HUES6 (cell line): ENCODE data around the gene GNB1.

ENCODE experiments used
- H3K27ac ChIP-seq: 2 replicates; pipeline ENCODE4 v1.7.0; 2013; ENCODE audit warnings: low read depth, mild to moderate bottlenecking, low read length, inconsistent platforms
- H3K27me3 ChIP-seq: 2 replicates; pipeline ENCODE4 v1.6.1; 2013; ENCODE audit warnings: low read length; ENCODE audit not compliant: control insufficient read depth, insufficient read depth
- H3K36me3 ChIP-seq: 2 replicates; pipeline ENCODE4 v1.6.1; 2013; ENCODE audit warnings: low read length; ENCODE audit not compliant: control insufficient read depth, insufficient read depth
- H3K4me1 ChIP-seq: 2 replicates; pipeline ENCODE4 v1.6.1; 2013; ENCODE audit warnings: low read length; ENCODE audit not compliant: control insufficient read depth, insufficient read depth
- H3K4me3 ChIP-seq: 2 replicates; pipeline ENCODE4 v1.5.1; 2013; ENCODE audit warnings: low read depth, low read length
- H3K9ac ChIP-seq: one replicate; pipeline ENCODE4 v1.6.1; 2013; ENCODE audit warnings: mild to moderate bottlenecking, low read length
- H3K9me3 ChIP-seq: 2 replicates; pipeline ENCODE4 v1.6.1; 2013; ENCODE audit warnings: low read depth, low read length; ENCODE audit not compliant: control insufficient read depth, insufficient read depth

GNB1 gene

GRCh38 chr1:1832166-1832565 lies 58.7 kb downstream of the GNB1 start:
- H3K9ac ChIP-seq, result no peak overlapping the region
- peaks cover 62% of the 10 kb centered on the region for H3K36me3 ChIP-seq
- H3K27ac ChIP-seq, result no peak overlapping the region
- no peaks in the 10 kb centered on the region for H3K9me3 ChIP-seq
- H3K4me1 ChIP-seq, result peaks cover 12% of the 10 kb centered on the region
- H3K4me3 ChIP-seq, result no peak overlapping the region
- H3K27me3 ChIP-seq, result no peaks in the 10 kb centered on the region

- peaks cover 14% of the 10 kb centered on the region for H3K4me1 ChIP-seq
- H3K9me3 ChIP-seq, result no peaks in the 10 kb centered on the region
- H3K27ac ChIP-seq, result 0 out of 2 replicates have a peak overlapping the region, but pooled peaks have one; percentile 5
- no peaks in the 10 kb centered on the region for H3K27me3 ChIP-seq
- H3K36me3 ChIP-seq, result peaks cover 50% of the 10 kb centered on the region
- H3K9ac ChIP-seq, result no peak overlapping the region
- H3K4me3 ChIP-seq, result no peak overlapping the region
Measured at GRCh38 chr1:1827089-1827848, 63.6 kb downstream of the GNB1 start.

- Histone ChIP-seq H3K27me3 (no peaks in the 10 kb centered on the region), H3K27ac (no peak overlapping the region; the same call in 1 of the 2 replicates), H3K9me3 (no peaks in the 10 kb centered on the region), H3K4me3 (no peak overlapping the region), H3K36me3 (peaks cover 49% of the 10 kb centered on the region), H3K4me1 (peaks cover 14% of the 10 kb centered on the region), H3K9ac (no peak overlapping the region)
Measured at GRCh38 chr1:1826356-1827088, 64.4 kb downstream of the GNB1 start.

GRCh38 chr1:1825217-1825616 lies 65.7 kb downstream of the GNB1 start:
- Histone ChIP-seq H3K4me1 (peaks cover 14% of the 10 kb centered on the region), H3K36me3 (peaks cover 55% of the 10 kb centered on the region), H3K27ac (no peak overlapping the region)

GRCh38 chr1:1819762-1820161 lies 71.1 kb downstream of the GNB1 start:
- H3K27ac ChIP-seq, result no peak overlapping the region
- H3K27me3 ChIP-seq, result no peaks in the 10 kb centered on the region
- no peak overlapping the region for H3K4me3 ChIP-seq
- H3K36me3 ChIP-seq, result peaks cover 66% of the 10 kb centered on the region
- H3K4me1 ChIP-seq, result no peaks in the 10 kb centered on the region
- no peaks in the 10 kb centered on the region for H3K9me3 ChIP-seq
- H3K9ac ChIP-seq, result no peak overlapping the region

More at GRCh38 chr1:1825217-1825616, 65.7 kb downstream of the GNB1 start:
- Histone ChIP-seq H3K9ac (no peak overlapping the region), H3K4me3 (no peak overlapping the region), H3K9me3 (no peaks in the 10 kb centered on the region), H3K27me3 (no peaks in the 10 kb centered on the region)

GRCh38 chr1:1817221-1817620 lies 73.7 kb downstream of the GNB1 start:
- Histone ChIP-seq H3K27ac (no peak overlapping the region), H3K9ac (no peak overlapping the region), H3K36me3 (peaks cover 72% of the 10 kb centered on the region), H3K4me1 (no peaks in the 10 kb centered on the region), H3K9me3 (no peaks in the 10 kb centered on the region), H3K4me3 (no peak overlapping the region), H3K27me3 (no peaks in the 10 kb centered on the region)

- Histone ChIP-seq H3K27ac (no peak overlapping the region), H3K27me3 (no peaks in the 10 kb centered on the region), H3K36me3 (peaks cover 69% of the 10 kb centered on the region), H3K4me3 (no peak overlapping the region), H3K9ac (no peak overlapping the region), H3K9me3 (no peaks in the 10 kb centered on the region), H3K4me1 (no peaks in the 10 kb centered on the region)
Measured at GRCh38 chr1:1815606-1816281, 75.1 kb downstream of the GNB1 start.

GRCh38 chr1:1809489-1809888 lies 81.4 kb downstream of the GNB1 start:
- Histone ChIP-seq H3K9ac (no peak overlapping the region), H3K9me3 (no peaks in the 10 kb centered on the region), H3K4me1 (no peaks in the 10 kb centered on the region), H3K4me3 (no peak overlapping the region), H3K27ac (no peak overlapping the region), H3K36me3 (peaks cover 83% of the 10 kb centered on the region), H3K27me3 (no peaks in the 10 kb centered on the region)

- Histone ChIP-seq H3K9me3 (no peaks in the 10 kb centered on the region), H3K4me3 (no peak overlapping the region), H3K36me3 (peaks cover 80% of the 10 kb centered on the region), H3K4me1 (no peaks in the 10 kb centered on the region), H3K27ac (no peak overlapping the region), H3K27me3 (no peaks in the 10 kb centered on the region), H3K9ac (no peak overlapping the region)
Measured at GRCh38 chr1:1808206-1808605, 82.7 kb downstream of the GNB1 start.

- H3K36me3 ChIP-seq, result peaks cover 82% of the 10 kb centered on the region
- H3K4me3 ChIP-seq, result no peak overlapping the region
- H3K9me3 ChIP-seq, result no peaks in the 10 kb centered on the region
- no peaks in the 10 kb centered on the region for H3K4me1 ChIP-seq
- H3K27ac ChIP-seq, result no peak overlapping the region
- no peak overlapping the region for H3K9ac ChIP-seq
- no peaks in the 10 kb centered on the region for H3K27me3 ChIP-seq
Measured at GRCh38 chr1:1806890-1807289, 84.0 kb downstream of the GNB1 start.

- Histone ChIP-seq H3K27ac (no peak overlapping the region), H3K27me3 (no peaks in the 10 kb centered on the region), H3K9me3 (no peaks in the 10 kb centered on the region), H3K9ac (no peak overlapping the region), H3K36me3 (peaks cover 88% of the 10 kb centered on the region), H3K4me1 (no peaks in the 10 kb centered on the region), H3K4me3 (no peak overlapping the region)
Measured at GRCh38 chr1:1804301-1804700, 86.6 kb downstream of the GNB1 start.
